Neuronal stem cell (in vitro differentiated cells): ENCODE measurements around the gene RBM34.
"Not testable (repeated sequence)": the region's sequence is repeated elsewhere in the genome, so short reads cannot be mapped to it uniquely, and the experiment has no call there.

ENCODE experiments used
- DNase-seq: peaks from one replicate; pipeline ENCODE4 v3.0.0-alpha.2; 2013; ENCODE audit warnings: low spot score
- H2AFZ ChIP-seq: one replicate; pipeline ENCODE4 v1.6.1; 2013; ENCODE audit warnings: mild to moderate bottlenecking, low read length, inconsistent platforms
- H2AK5ac ChIP-seq: 2 replicates; pipeline ENCODE4 v1.6.1; 2013; ENCODE audit warnings: low read depth, mild to moderate bottlenecking, inconsistent platforms, low read length, moderate library complexity, mixed read lengths
- H2BK120ac ChIP-seq: 2 replicates; pipeline ENCODE4 v1.6.1; 2013; ENCODE audit warnings: low read depth, mild to moderate bottlenecking, inconsistent platforms, low read length, moderate library complexity, mixed read lengths
- H2BK12ac ChIP-seq: one replicate; pipeline ENCODE4 v1.6.1; 2013; ENCODE audit warnings: low read length, inconsistent platforms
- H2BK15ac ChIP-seq: 2 replicates; pipeline ENCODE4 v1.6.1; 2013; ENCODE audit warnings: mild to moderate bottlenecking, low read length, inconsistent platforms, mixed read lengths
- H2BK5ac ChIP-seq: one replicate; pipeline ENCODE4 v1.6.1; 2013; ENCODE audit warnings: inconsistent platforms, mild to moderate bottlenecking, low read length, moderate library complexity
- H3K14ac ChIP-seq: one replicate; pipeline ENCODE4 v1.6.1; 2013; ENCODE audit warnings: low read length, inconsistent platforms
- H3K18ac ChIP-seq: 2 replicates; pipeline ENCODE4 v1.6.1; 2013; ENCODE audit warnings: low read length, inconsistent platforms
- H3K23ac ChIP-seq: 2 replicates; pipeline ENCODE4 v1.6.1; 2013; ENCODE audit warnings: low read depth, mild to moderate bottlenecking, mixed read lengths, low read length, inconsistent platforms; ENCODE audit not compliant: poor library complexity
- H3K27ac ChIP-seq: replicated peaks from 3 replicates; pipeline ENCODE4 v1.5.1; 2013; ENCODE audit warnings: low read length, inconsistent platforms
- H3K27me3 ChIP-seq, 3 experiments: 2 replicates each; pipeline ENCODE4 v1.6.1; 2013; ENCODE audit warnings: low read length in 3 of 3, mild to moderate bottlenecking in 2 of 3, inconsistent platforms in 1 of 3, low read depth in 1 of 3, mixed read lengths in 1 of 3, moderate library complexity in 1 of 3; ENCODE audit not compliant: control insufficient read depth in 3 of 3, insufficient read depth in 3 of 3
- H3K36me3 ChIP-seq, 2 donors: replicated peaks in 1 of 2; 2 replicates each; pipeline ENCODE4 v1.6.1; 2013; ENCODE audit warnings: low read length in 2 of 2; ENCODE audit not compliant: control insufficient read depth in 2 of 2, insufficient read depth in 2 of 2
- H3K4ac ChIP-seq: 2 replicates; pipeline ENCODE4 v1.6.1; 2013; ENCODE audit warnings: inconsistent platforms, mild to moderate bottlenecking, low read length, moderate library complexity
- H3K4me1 ChIP-seq, 2 donors: 1 replicate in 1 of 2; 2 replicates in 1 of 2; pipeline ENCODE4 v1.6.1; 2013; ENCODE audit warnings: low read length in 2 of 2, low read depth in 1 of 2; ENCODE audit not compliant: control insufficient read depth in 2 of 2, insufficient read depth in 1 of 2
- H3K4me2 ChIP-seq: one replicate; pipeline ENCODE4 v1.6.1; 2013; ENCODE audit warnings: mild to moderate bottlenecking, low read length, inconsistent platforms; ENCODE audit not compliant: insufficient read depth, poor library complexity, severe bottlenecking
- H3K4me3 ChIP-seq, 2 donors: 2 replicates each; pipeline ENCODE4 v1.5.1; 2013; ENCODE audit warnings: low read length in 2 of 2, mild to moderate bottlenecking in 2 of 2, inconsistent platforms in 1 of 2, moderate library complexity in 1 of 2
- H3K79me1 ChIP-seq: one replicate; pipeline ENCODE4 v1.6.1; 2013; ENCODE audit warnings: low read depth, mild to moderate bottlenecking, inconsistent platforms, low read length, moderate library complexity
- H3K9ac ChIP-seq: one replicate; pipeline ENCODE4 v1.6.1; 2013; ENCODE audit warnings: mild to moderate bottlenecking, low read depth, low read length, inconsistent platforms; ENCODE audit not compliant: poor library complexity
- H3K9me3 ChIP-seq, 2 donors: replicated peaks in 1 of 2; 2 replicates each; pipeline versions ENCODE3 to v1.6.1; 2013; ENCODE audit warnings: low read length in 2 of 2, mild to moderate bottlenecking in 2 of 2, inconsistent platforms in 1 of 2, low read depth in 1 of 2, mixed read lengths in 1 of 2, moderate library complexity in 1 of 2; ENCODE audit not compliant: control insufficient read depth in 2 of 2, insufficient read depth in 1 of 2
- H4K8ac ChIP-seq: one replicate; pipeline ENCODE4 v1.6.1; 2013; ENCODE audit warnings: low read depth, mild to moderate bottlenecking, inconsistent platforms, low read length, moderate library complexity
- H4K91ac ChIP-seq: one replicate; pipeline ENCODE4 v1.6.1; 2013; ENCODE audit warnings: low read length, low read depth, mild to moderate bottlenecking, inconsistent platforms; ENCODE audit not compliant: poor library complexity
- WGBS, 2 donors: extraction: QIAGEN DNeasy Blood & Tissue Kit; methylation state at CpG; one replicate each; pipeline ENCODE4 v1.1.7; 2013; ENCODE audit warnings: missing lambda C conversion rate in 2 of 2, mixed read lengths in 1 of 2; ENCODE audit not compliant: insufficient read length in 2 of 2, insufficient replicate concordance in 1 of 2; ENCODE audit errors: extremely low coverage in 2 of 2; 5-methylcytosine and 5-hydroxymethylcytosine counted together

Gene RBM34

DNA sequence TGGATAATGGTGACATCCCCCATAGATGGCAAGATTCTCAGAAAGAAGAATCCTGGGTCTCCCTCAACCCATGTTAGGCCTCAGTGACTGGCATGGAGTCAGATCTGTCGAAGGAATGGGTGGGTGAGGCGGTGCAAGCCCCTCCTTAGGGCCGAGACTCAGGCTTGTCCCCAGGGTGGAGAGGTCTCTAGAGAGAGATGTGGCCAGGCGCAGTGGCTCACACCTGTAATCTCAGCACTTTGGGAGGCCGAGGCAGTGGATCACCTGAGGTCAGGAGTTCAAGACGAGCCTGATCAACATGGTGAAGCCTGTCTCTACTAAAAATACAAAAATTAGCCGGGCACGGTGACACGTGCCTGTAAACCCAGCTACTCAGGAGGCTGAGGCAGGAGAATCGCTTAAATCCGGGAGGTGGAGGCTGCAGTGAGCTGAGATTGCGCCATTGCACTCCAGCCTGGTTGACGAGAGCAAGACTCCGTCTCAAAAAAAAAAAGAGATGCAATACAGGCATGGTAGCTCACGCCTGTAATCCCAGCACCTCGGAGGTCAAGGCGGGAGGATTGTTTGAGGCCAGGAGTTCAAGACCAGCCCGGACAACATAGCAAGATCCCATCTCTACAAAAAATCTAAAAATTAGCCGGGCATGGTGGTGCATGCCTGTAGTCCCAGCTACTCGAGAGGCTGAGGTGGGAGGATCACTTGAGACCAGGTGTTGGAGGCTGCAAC, 69.6 kb downstream of the RBM34 start:
- not testable (repeated sequence) for H3K27me3 ChIP-seq, H3K4me3 ChIP-seq, H3K79me1 ChIP-seq, H3K9ac ChIP-seq, H3K9me3 ChIP-seq, H4K8ac ChIP-seq, H3K14ac ChIP-seq, H3K4ac ChIP-seq, H2AFZ ChIP-seq, H3K23ac ChIP-seq, H3K36me3 ChIP-seq, H3K4me2 ChIP-seq, DNase-seq
- Histone ChIP-seq H2BK120ac (peak overlapping the region; percentile 74), H4K91ac (peak overlapping the region; percentile 34), H3K18ac (peak overlapping the region; percentile 89), H3K4me1 (peaks cover 17 to 19% of the 10 kb centered on the region in 2 donors), H2BK5ac (peak overlapping the region; percentile 13), H2AK5ac (peak overlapping the region; percentile 79), H3K27ac (peak overlapping the region; percentile 89), H2BK15ac (peak overlapping the region; percentile 65), H2BK12ac (peak overlapping the region; percentile 78)
- no CpG with 5 or more reads among the region's 20 CpGs for WGBS, 2 donors

GRCh38 chr1:235090406-235091069, 70.5 kb downstream of the RBM34 start:
- Histone ChIP-seq H3K79me1 (no peaks in the 10 kb centered on the region), H3K27me3 (no peaks in the 10 kb centered on the region), H3K14ac (no peak overlapping the region), H2BK15ac (peak overlapping the region; percentile 2), H2BK5ac (peak overlapping the region; percentile 13), H3K4me2 (peak overlapping the region; percentile 19), H4K8ac (no peak overlapping the region), H3K4ac (no peak overlapping the region), H3K4me1 (peaks cover 17 to 19% of the 10 kb centered on the region in 2 donors), H2BK12ac (peak overlapping the region; percentile 0), H3K9ac (peak overlapping the region; percentile 15), H2BK120ac (peak overlapping the region; percentile 2), H4K91ac (peak overlapping the region; percentile 34), H3K4me3 (no peak overlapping the region), H3K9me3 (peaks cover 0 to 1% of the 10 kb centered on the region in 2 donors), H3K36me3 (no peaks in the 10 kb centered on the region), H3K23ac (no peak overlapping the region), H3K18ac (peak overlapping the region; percentile 89), H3K27ac (peak overlapping the region; percentile 89), H2AK5ac (no peak overlapping the region), H2AFZ (peak overlapping the region; percentile 48)
- no CpG with 5 or more reads among the region's 20 CpGs for WGBS, 2 donors
- peak; percentile 75 for DNase-seq

DNA sequence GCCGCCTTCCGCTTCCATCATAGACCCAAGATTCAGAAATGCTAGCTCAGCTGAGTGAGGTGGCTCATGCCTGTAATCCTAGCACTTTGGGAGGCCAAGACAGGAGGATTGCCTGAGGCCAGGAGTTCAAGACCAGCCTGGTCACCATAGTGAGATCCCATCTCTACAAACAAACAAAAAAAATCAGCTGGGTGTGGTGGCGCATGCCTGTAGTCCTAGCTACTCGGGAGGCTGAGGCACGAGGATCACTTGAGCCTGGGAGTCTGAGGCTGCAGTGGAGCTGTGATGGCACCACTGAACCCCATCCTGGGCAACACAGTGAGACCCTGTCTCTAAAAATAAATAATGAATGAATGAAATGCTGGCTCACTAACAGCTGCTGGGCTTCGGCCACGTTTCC, 72.1 kb downstream of the RBM34 start:
- peak overlapping the region; percentile 94 for H2AK5ac ChIP-seq
- no peak overlapping the region for H3K4me3 ChIP-seq
- no CpG with 5 or more reads among the region's 7 CpGs for WGBS, 2 donors
- H2BK15ac ChIP-seq, result peak overlapping the region; percentile 37
- H3K9ac ChIP-seq, result no peak overlapping the region
- peak overlapping the region; percentile 58 for H2BK12ac ChIP-seq
- H3K23ac ChIP-seq, result no peak overlapping the region
- no peak overlapping the region for H2AFZ ChIP-seq
- no peak overlapping the region for H3K18ac ChIP-seq
- no peak overlapping the region for H4K8ac ChIP-seq
- peaks cover 0 to 1% of the 10 kb centered on the region in 2 donors for H3K9me3 ChIP-seq
- H3K36me3 ChIP-seq, result no peaks in the 10 kb centered on the region
- H3K27me3 ChIP-seq, result no peaks in the 10 kb centered on the region
- no peak overlapping the region for H3K27ac ChIP-seq
- no peak overlapping the region for H2BK120ac ChIP-seq
- H3K4me1 ChIP-seq, result peaks cover 21 to 22% of the 10 kb centered on the region in 2 donors
- H3K79me1 ChIP-seq, result no peaks in the 10 kb centered on the region
- H3K4ac ChIP-seq, result peak overlapping the region; percentile 53
- no peak overlapping the region for H2BK5ac ChIP-seq
- DNase-seq, result no peak
- H3K4me2 ChIP-seq, result no peak overlapping the region
- H3K14ac ChIP-seq, result no peak overlapping the region
- H4K91ac ChIP-seq, result no peak overlapping the region

DNA sequence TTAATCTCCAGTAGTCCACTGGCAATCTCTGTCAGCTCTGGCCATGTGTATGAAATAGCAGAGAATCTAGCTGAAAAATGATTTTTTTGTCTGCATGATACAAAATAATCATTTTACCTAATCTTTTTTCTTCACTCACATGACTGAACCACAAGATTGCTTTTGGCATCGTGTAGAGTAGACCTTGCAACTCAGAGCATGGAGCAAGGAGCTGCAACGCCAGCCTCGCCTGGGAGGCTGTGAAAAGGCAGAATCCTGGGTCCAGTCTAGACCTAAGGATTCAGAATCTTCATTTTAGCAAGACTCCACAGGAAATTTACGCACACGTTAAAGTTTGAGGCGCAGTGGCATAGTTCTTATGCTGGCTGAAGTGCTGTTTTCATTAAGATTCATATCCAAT, 72.6 kb downstream of the RBM34 start:
- H2AK5ac ChIP-seq, result peak overlapping the region; percentile 94
- H4K8ac ChIP-seq, result no peak overlapping the region
- H3K4me3 ChIP-seq, result no peak overlapping the region
- H3K4ac ChIP-seq, result no peak overlapping the region
- H2BK15ac ChIP-seq, result no peak overlapping the region
- peak overlapping the region; percentile 59 for H3K18ac ChIP-seq
- H2AFZ ChIP-seq, result peak overlapping the region; percentile 24
- H3K79me1 ChIP-seq, result no peaks in the 10 kb centered on the region
- H3K36me3 ChIP-seq, result no peaks in the 10 kb centered on the region
- no peak overlapping the region for H2BK5ac ChIP-seq
- no peak overlapping the region for H4K91ac ChIP-seq
- no peak overlapping the region for H2BK12ac ChIP-seq
- no peak overlapping the region for H3K27ac ChIP-seq
- H3K4me2 ChIP-seq, result no peak overlapping the region
- H3K23ac ChIP-seq, result no peak overlapping the region
- H2BK120ac ChIP-seq, result no peak overlapping the region
- no peak overlapping the region for H3K9ac ChIP-seq
- H3K27me3 ChIP-seq, result no peaks in the 10 kb centered on the region
- DNase-seq, result no peak
- H3K9me3 ChIP-seq, result peaks cover 0 to under 1% of the 10 kb centered on the region in 2 donors
- no peak overlapping the region for H3K14ac ChIP-seq
- no CpG with 5 or more reads among the region's 6 CpGs for WGBS, 2 donors
- H3K4me1 ChIP-seq, result peaks cover 20% of the 10 kb centered on the region in 2 donors
